Measurements from ENCODE around the gene DHRS2. TPM values are rescaled to one million over a fixed set of nuclear protein-coding genes. Genes with fewer than 3 reads are reported as not detected.

DHRS2 gene
- total RNA-seq, 2 experiments from 2014 or later: 0.27 TPM; not detected in 1

DNA sequence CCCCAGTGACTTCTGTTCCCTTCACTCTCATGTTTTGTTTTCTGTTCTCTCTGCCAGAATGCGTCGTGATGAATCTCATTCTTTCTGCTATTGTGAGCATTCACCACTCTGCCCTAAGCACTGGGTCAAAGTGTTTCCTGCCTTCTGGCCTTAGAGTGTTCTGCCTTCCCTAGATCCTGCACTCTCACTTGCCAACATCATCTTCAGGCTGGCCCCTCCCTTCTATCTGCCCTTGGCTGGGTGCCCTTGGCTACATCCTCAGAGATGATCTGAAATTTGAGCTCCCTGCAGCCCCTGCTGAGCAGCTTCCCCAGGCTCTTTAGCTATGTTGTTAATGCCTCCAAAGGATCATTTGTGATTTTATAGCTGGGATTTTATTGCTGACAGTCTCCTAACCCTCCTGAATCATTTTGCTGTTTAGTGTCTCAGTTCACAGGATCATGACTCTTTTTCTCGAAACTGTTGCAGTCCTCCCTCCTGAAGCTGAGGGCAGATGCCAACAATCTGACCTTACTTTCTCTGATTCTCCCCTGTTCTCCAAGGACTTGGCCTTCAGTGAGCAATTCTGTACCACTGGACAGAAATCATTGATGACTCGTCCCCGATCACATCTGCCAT is 4.5 kb downstream of the DHRS2 start:
- Mint-ChIP-seq H3K27me3 (no peaks in the 10 kb centered on the region), H3K9me3 (no peaks in the 10 kb centered on the region), H3K4me1 (ENCODE audit: low read depth) (no peaks in the 10 kb centered on the region), H3K4me3 (no peak overlapping the region), H3K27ac (no peak overlapping the region), H3K36me3 (ENCODE audit: low read depth) (no peaks in the 10 kb centered on the region)
- intact Hi-C loops (cut with DNase I, micrococcal nuclease): no loop called here
- no peak overlapping the region for H3K27ac ChIP-seq (ENCODE audit: low read depth in 1 of 2, low read length in 2 of 2)
- H3K4me3 ChIP-seq (ENCODE audit: low read length): no peak overlapping the region
- H3K27me3 ChIP-seq (ENCODE audit: control insufficient read depth in 1 of 2, insufficient read depth in 2 of 2, low read length in 2 of 2): peaks cover 0 to 2% of the 10 kb centered on the region in 2 experiments
- no peaks in the 10 kb centered on the region for H3K36me3 ChIP-seq (ENCODE audit: insufficient read depth, low read length)
- no peak for ATAC-seq (ENCODE audit: poor library complexity)
- CTCF ChIA-PET: interaction anchor here (1.6 kb wide), 1 partner anchor 9 kb away, joined by 4 read pairs; no protein-coding TSS in a partner anchor
- H3K9me3 ChIP-seq (ENCODE audit: control insufficient read depth in 1 of 2, insufficient read depth in 1 of 2, low read length in 2 of 2): no peaks in the 10 kb centered on the region
- no peaks in the 10 kb centered on the region for H3K4me1 ChIP-seq (ENCODE audit: insufficient read depth, low read length)
- TF ChIP-seq, protein P1, sequence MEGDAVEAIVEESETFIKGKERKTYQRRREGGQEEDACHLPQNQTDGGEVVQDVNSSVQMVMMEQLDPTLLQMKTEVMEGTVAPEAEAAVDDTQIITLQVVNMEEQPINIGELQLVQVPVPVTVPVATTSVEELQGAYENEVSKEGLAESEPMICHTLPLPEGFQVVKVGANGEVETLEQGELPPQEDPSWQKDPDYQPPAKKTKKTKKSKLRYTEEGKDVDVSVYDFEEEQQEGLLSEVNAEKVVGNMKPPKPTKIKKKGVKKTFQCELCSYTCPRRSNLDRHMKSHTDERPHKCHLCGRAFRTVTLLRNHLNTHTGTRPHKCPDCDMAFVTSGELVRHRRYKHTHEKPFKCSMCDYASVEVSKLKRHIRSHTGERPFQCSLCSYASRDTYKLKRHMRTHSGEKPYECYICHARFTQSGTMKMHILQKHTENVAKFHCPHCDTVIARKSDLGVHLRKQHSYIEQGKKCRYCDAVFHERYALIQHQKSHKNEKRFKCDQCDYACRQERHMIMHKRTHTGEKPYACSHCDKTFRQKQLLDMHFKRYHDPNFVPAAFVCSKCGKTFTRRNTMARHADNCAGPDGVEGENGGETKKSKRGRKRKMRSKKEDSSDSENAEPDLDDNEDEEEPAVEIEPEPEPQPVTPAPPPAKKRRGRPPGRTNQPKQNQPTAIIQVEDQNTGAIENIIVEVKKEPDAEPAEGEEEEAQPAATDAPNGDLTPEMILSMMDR (IDR thresholded peaks at IDR 0.05): no peak
- no peak for DNase-seq
- POLR2A ChIA-PET: no interaction called here

DNA sequence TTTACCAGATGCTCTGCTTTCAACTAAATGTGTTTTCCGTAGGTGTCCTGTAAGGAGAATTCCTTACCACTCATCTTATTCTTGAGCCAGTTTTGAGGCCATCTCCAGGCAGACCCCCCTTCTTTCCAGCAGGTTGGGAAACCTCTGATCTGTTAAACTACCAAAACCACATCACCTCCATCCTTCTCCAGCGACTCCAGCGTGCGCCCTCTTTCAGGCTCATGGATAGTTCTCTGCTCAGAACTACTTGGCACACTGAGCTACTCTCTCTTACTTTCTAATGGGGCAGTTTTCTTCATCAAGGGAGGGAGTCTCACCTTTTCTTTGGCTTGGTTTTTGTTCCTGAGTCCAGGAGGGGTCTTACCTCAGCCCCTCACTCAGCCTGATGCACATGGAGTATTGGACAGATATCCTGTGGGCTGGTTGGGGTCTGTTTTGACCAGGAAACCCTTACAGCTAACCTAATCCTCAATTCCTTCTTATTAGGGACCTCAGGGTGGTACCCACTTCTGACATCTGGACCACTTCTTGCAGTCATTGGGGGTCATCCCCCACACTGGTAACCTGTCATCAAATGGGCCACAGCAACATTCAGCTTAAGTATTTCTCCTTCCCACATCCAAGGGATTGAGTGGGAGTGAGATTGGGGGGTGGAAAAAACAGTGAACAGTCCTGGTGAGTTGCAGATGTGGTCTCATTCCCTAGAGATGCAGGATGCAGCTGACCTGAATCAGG is 5.2 kb downstream of the DHRS2 start:
- POLR2A ChIA-PET: no interaction called here
- H3K36me3 Mint-ChIP-seq (ENCODE audit: low read depth): no peaks in the 10 kb centered on the region
- ATAC-seq (ENCODE audit: poor library complexity): no peak
- H3K27me3 Mint-ChIP-seq: no peaks in the 10 kb centered on the region
- intact Hi-C loops (cut with DNase I, micrococcal nuclease): no loop called here
- Histone ChIP-seq H3K36me3 (ENCODE audit: insufficient read depth, low read length) (no peaks in the 10 kb centered on the region), H3K4me3 (ENCODE audit: low read length) (no peak overlapping the region), H3K27me3 (ENCODE audit: control insufficient read depth in 1 of 2, insufficient read depth in 2 of 2, low read length in 2 of 2) (peaks cover 0 to 2% of the 10 kb centered on the region in 2 experiments), H3K4me1 (ENCODE audit: insufficient read depth, low read length) (no peaks in the 10 kb centered on the region), H3K9me3 (ENCODE audit: control insufficient read depth in 1 of 2, insufficient read depth in 1 of 2, low read length in 2 of 2) (no peaks in the 10 kb centered on the region), H3K27ac (ENCODE audit: low read depth in 1 of 2, low read length in 2 of 2) (no peak overlapping the region)
- CTCF ChIA-PET: interaction anchor here (0.7 to 1.6 kb wide), 2 partner anchors 9 to 10 kb away, joined by 3 to 4 read pairs; no protein-coding TSS in a partner anchor
- DNase-seq: no peak
- no peaks in the 10 kb centered on the region for H3K9me3 Mint-ChIP-seq
- H3K27ac Mint-ChIP-seq: no peak overlapping the region
- TF ChIP-seq, protein P1 (IDR thresholded peaks at IDR 0.05): no peak
- H3K4me3 Mint-ChIP-seq: no peak overlapping the region
- H3K4me1 Mint-ChIP-seq (ENCODE audit: low read depth): no peaks in the 10 kb centered on the region

DNA sequence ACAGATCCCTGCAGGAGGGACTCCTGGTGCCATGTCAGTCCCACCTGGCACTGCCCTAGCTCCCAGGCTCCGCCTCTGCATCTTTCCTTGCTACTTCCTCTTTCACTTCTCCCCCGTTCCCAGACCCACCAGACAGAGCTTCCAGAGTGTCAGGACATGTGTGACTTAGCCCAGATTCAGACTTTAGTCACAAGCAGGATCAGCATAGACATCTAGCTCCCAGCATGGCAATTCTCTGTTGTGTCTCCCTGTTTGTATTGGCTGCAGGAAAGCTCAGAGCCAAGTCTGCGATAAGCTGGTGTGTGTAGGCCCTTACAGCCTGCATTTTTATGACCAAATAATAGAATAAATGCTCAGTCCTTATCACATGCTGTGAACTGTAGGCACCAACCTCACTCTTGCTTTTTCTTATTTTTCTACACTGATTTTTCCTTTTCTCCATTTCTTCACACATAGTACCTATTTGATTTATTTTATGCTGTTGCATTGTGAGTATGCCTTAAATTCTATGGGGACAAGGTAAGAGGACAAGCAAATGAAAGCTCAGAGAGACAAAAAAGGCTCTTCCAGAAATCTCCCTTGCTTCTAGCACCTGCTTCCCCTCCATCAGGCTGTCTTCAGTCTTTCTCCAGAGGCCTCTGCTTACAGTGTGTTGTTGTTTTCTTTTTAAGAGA is 5.9 kb downstream of the DHRS2 start:
- DNase-seq (no peak), ATAC-seq (ENCODE audit: poor library complexity) (no peak)
- no peaks in the 10 kb centered on the region for H3K4me1 ChIP-seq (ENCODE audit: insufficient read depth, low read length)
- H3K27me3 Mint-ChIP-seq: no peaks in the 10 kb centered on the region
- H3K4me3 Mint-ChIP-seq: no peak overlapping the region
- intact Hi-C loops (cut with DNase I, micrococcal nuclease): no loop called here
- TF ChIP-seq, protein P1 (IDR thresholded peaks at IDR 0.05): no peak
- H3K4me1 Mint-ChIP-seq (ENCODE audit: low read depth): no peaks in the 10 kb centered on the region
- H3K27me3 ChIP-seq (ENCODE audit: control insufficient read depth in 1 of 2, insufficient read depth in 2 of 2, low read length in 2 of 2): peaks cover 0 to 2% of the 10 kb centered on the region in 2 experiments
- CTCF ChIA-PET: no interaction called here
- no peaks in the 10 kb centered on the region for H3K36me3 Mint-ChIP-seq (ENCODE audit: low read depth)
- H3K27ac ChIP-seq (ENCODE audit: low read depth in 1 of 2, low read length in 2 of 2): no peak overlapping the region
- POLR2A ChIA-PET: no interaction called here
- no peaks in the 10 kb centered on the region for H3K9me3 Mint-ChIP-seq
- no peak overlapping the region for H3K4me3 ChIP-seq (ENCODE audit: low read length)
- no peaks in the 10 kb centered on the region for H3K9me3 ChIP-seq (ENCODE audit: control insufficient read depth in 1 of 2, insufficient read depth in 1 of 2, low read length in 2 of 2)
- H3K27ac Mint-ChIP-seq: no peak overlapping the region
- H3K36me3 ChIP-seq (ENCODE audit: insufficient read depth, low read length): no peaks in the 10 kb centered on the region
